Measurements from ENCODE around the gene ANTXR1. TPM values are rescaled to one million over a fixed set of nuclear protein-coding genes. Genes with fewer than 3 reads are reported as not detected.

Gene ANTXR1
- polyA plus RNA-seq, 1 experiment: 87.1 TPM

DNA sequence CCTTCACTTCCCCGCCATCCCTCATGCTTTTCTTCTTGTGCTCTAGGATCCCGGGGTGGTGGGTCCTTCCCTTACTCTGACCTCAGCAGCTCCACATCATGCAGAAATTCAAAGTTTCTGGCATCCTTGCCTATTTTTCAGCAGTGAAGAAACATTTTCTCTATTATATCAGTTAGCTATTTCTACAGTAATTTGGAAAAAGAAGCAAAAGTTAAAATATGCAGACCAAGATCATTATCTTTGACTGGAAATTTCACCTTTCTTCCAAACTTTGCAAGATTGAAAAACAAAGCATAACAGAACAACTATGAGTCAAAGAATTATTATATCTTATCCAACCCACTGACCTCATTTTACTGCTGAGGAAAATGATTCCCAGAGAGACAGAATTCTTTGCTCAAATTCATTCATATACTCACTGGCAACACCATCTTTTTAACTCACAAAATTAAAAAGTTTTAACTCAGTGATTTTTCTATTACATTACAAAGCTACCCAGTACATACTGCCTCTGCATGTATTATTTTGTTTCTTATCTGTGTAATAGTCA lies 40.5 kb downstream of the ANTXR1 start:
- CTCF ChIA-PET: interaction anchor here (0.6 to 0.7 kb wide), 2 partner anchors 28 to 110 kb away, joined by 3 read pairs; no protein-coding TSS in a partner anchor
- POLR2A ChIA-PET: no interaction called here
- Histone ChIP-seq H3K27me3 (ENCODE audit: control insufficient read depth, insufficient read depth, low read length) (no peaks in the 10 kb centered on the region), H3K4me3 (ENCODE audit: low read depth, low read length) (no peak overlapping the region), H3K36me3 (ENCODE audit: control insufficient read depth, insufficient read depth, low read length) (no peaks in the 10 kb centered on the region)
- no peak for DNase-seq (ENCODE audit: low read depth)
- TF ChIP-seq CTCF (IDR thresholded peaks at IDR 0.05; ENCODE audit: insufficient read depth, low read depth, low read length): no peak

DNA sequence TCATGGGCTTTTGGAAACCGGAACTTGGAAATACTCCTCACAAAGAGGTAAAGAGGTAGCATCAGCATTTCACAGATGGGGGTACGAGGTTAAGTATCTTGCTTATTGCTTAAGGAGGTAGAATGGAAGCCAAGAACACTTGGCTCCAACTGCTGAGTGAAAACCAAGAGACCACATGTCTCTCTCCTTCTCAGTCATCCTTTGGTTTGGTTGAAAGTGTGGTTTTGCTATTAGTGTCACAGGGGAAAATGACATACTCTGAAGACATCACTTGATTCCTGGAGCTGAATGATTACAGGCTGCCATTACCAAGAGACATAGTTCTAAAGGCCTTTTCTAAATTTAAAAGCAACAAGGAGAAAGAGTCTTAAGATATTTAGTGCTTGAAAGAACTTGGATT lies 41.5 kb downstream of the ANTXR1 start:
- no peak overlapping the region for H3K4me3 ChIP-seq (ENCODE audit: low read depth, low read length)
- ChIA-PET POLR2A (no interaction called here), CTCF (no interaction called here)
- no peak for TF ChIP-seq CTCF (IDR thresholded peaks at IDR 0.05; ENCODE audit: insufficient read depth, low read depth, low read length)
- no peak for DNase-seq (ENCODE audit: low read depth)
- no peaks in the 10 kb centered on the region for H3K27me3 ChIP-seq (ENCODE audit: control insufficient read depth, insufficient read depth, low read length)
- H3K36me3 ChIP-seq (ENCODE audit: control insufficient read depth, insufficient read depth, low read length): no peaks in the 10 kb centered on the region

- no peak for DNase-seq (ENCODE audit: low read depth)
- POLR2A ChIA-PET: no interaction called here
- TF ChIP-seq CTCF (IDR thresholded peaks at IDR 0.05; ENCODE audit: insufficient read depth, low read depth, low read length): no peak
- Histone ChIP-seq H3K36me3 (ENCODE audit: control insufficient read depth, insufficient read depth, low read length) (no peaks in the 10 kb centered on the region), H3K27me3 (ENCODE audit: control insufficient read depth, insufficient read depth, low read length) (no peaks in the 10 kb centered on the region), H3K4me3 (ENCODE audit: low read depth, low read length) (no peak overlapping the region)
- CTCF ChIA-PET: no interaction called here
Measured at GRCh38 chr2:69055688-69056470, 42.9 kb downstream of the ANTXR1 start.

DNA sequence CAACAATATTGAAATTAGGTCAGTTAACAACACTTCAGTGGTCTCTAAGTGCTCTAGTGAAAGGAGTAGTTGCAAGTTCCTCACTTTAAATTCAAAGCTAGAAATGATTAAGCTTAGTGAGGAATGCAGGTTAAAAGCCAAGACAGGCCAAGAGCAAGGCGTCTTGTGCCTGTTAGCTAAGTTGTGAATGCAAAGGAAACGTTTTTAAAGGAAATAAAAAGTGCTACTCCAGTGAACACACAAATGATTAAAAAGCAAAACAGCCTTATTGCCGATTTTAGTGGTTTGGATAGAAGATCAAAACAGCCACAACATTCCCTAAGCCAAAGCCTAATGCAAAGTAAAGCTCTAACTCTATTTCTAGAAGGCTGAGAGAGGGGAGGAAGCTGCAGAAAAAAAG lies 44.7 kb downstream of the ANTXR1 start:
- no peak for TF ChIP-seq CTCF (IDR thresholded peaks at IDR 0.05; ENCODE audit: insufficient read depth, low read depth, low read length)
- ChIA-PET POLR2A (no interaction called here), CTCF (interaction anchor here (0.6 to 1.4 kb wide), 3 partner anchors 19 to 156 kb away, joined by 3 to 4 read pairs (median 3); no protein-coding TSS in a partner anchor)
- no peak for DNase-seq (ENCODE audit: low read depth)
- no peaks in the 10 kb centered on the region for H3K27me3 ChIP-seq (ENCODE audit: control insufficient read depth, insufficient read depth, low read length)
- H3K4me3 ChIP-seq (ENCODE audit: low read depth, low read length): no peak overlapping the region
- no peaks in the 10 kb centered on the region for H3K36me3 ChIP-seq (ENCODE audit: control insufficient read depth, insufficient read depth, low read length)

DNA sequence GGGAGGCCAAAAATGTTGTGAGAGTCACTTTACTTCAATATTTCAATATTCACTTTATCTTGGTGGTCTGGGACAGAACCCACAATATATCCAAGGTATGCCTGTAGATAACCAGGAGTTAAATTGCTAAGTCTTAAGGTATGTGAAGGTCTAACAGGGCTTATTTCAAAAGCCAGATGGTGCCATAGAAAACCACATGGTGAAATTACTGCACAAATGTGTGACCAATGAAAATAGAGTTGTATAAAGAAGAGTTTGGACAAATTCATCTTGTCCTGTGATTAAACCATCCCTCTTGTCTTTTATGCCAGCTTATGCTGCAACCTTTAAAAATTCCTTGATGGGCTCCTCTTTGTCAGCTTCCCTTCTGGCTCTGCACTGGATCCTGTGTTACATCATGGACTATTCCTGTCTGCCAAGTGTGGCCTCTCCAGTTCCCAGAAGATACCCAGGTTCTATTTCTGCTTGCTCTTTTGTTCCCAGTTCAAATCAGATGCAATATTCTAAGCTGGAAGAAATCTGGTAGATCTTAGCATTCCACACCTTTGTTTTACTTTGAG lies 46.8 kb downstream of the ANTXR1 start:
- CTCF ChIA-PET: interaction anchor here (0.9 kb wide), 1 partner anchor 24 kb away, joined by 3 read pairs; no protein-coding TSS in a partner anchor
- Histone ChIP-seq H3K27me3 (ENCODE audit: control insufficient read depth, insufficient read depth, low read length) (no peaks in the 10 kb centered on the region), H3K4me3 (ENCODE audit: low read depth, low read length) (no peak overlapping the region), H3K36me3 (ENCODE audit: control insufficient read depth, insufficient read depth, low read length) (no peaks in the 10 kb centered on the region)
- POLR2A ChIA-PET: interaction anchor here (0.6 kb wide), 1 partner anchor 285 kb away, joined by 3 read pairs; no protein-coding TSS in a partner anchor
- DNase-seq (ENCODE audit: low read depth): no peak
- no peak for TF ChIP-seq CTCF (IDR thresholded peaks at IDR 0.05; ENCODE audit: insufficient read depth, low read depth, low read length)

All from BJ (cell line).